Stimulated activated CD8-positive, alpha-beta memory T cell treated with anti-CD3 and anti-CD28 coated beads, Interleukin-7, amount 100 ng/mL, for 1 hour (primary cell): ENCODE data around the gene FOS.

Experiments
- DNase-seq, 2 donors: peaks; one replicate each; pipeline ENCODE4 v3.0.0-alpha.2; 2020; ENCODE audit warnings: low read depth in 2 of 2

Gene FOS

DNA sequence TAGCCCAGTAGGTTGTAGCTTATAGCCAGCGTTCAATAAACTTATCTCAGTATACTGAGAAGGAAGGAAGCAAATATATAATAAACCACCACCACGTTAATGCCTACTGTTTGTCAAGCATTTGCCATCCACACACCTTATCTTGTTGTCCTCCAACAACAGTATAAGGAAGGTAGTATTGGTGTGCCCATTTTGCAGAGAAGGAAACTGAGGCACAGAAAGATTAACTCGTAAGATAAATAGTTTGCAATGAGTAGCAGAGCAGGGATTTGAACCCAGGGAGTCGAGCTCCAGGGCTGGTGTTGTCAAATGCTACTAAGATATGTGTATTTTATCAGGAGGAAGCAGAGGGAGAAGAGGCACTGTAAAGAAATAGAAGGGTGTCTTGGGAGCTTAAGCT is 27.8 kb upstream of the FOS start:
- no peak for DNase-seq

DNA sequence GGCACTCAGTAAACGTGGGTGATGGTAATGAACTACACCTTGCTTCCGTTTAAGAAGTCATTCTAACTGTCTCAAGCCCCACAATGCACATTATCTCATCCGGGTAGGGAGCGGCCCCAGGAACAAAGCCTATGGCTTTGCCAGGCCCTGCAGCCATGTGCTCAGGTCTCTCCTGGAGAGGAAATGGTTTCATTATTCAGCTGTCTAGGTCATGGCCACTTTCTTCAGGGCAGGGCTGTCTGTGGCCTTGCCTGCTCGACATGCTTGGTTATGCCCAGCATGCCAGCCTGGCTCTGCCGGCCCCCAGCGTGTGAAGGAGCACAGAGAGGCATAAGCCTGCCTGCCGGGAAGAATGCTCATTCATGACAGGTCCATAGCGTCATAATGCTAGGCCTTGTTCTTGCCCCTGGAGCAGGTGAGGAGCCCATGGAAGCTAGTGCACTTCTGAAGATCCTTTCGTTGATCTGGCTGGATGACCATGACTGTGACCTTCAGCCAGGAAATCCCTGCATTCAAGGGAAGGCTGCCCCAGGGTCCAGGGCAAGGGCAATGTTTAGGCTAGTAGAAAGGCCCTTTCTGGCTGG is 26.3 kb upstream of the FOS start:
- no peak for DNase-seq

DNA sequence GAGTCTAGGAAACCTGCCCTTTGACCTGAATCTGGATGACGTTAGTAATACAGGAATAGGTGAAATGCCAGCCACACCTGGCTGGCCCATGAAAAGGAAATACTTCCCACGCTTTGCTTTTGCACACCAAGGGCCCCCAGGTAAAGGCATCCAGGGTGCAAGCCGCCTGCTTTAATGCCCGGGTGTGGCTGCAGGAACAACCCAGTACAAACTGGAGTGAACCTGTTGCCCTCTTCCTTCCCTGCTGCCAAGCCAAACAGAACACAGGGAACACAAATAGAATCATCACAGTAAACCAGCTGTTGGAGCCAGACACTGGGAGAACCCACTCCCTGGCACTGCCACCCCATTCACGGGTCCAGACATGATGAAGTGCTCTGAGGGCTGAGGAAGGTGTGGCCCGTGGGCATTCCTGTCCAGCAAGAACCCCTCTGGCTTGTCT is 24.2 kb upstream of the FOS start:
- DNase-seq = no peak

DNA sequence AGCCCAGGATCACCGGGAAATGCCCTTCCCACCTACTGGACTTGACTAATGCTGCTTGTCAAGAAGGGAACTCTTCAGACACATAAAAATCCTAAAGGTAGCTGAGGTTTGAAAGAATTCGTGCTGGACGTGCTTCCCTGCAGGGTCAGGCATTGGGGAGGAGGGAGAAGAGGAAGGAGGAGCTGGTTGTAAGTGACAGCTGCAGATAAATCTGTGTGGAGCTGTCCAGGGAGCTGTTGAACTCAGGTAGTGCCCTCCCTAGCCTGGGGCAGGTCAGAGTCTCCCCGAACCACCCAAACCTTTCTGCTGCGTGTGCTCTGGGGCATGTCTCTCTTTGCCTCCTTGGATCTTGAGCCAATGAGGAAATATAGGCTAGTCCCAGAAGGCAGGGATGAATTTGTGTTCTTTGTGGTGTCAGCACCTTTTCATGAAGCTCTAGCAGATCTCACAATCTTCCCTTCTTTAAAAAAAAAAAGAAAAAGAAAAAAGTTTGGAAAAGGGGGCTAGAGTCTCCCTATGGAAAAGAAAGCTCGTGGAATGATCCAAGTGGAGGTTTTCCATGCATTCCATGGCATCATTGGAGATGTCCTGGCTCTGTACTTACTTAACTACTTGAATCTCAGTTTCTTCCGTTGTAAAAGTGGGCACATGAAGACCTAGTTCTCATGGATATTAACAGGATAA is 23.6 kb upstream of the FOS start:
- DNase-seq = no peak

- no peak for DNase-seq
Observed at GRCh38 chr14:75258079-75258802, 20.4 kb upstream of the FOS start.

- peak; percentile 100 for DNase-seq
Observed at GRCh38 chr14:75258803-75259509, 19.7 kb upstream of the FOS start.

- DNase-seq = no peak
Observed at GRCh38 chr14:75259510-75259855, 19.1 kb upstream of the FOS start.

GRCh38 chr14:75260025-75260763 is 18.4 kb upstream of the FOS start:
- DNase-seq = no peak

- DNase-seq = no peak
Observed at GRCh38 chr14:75261820-75262219, 16.8 kb upstream of the FOS start.

DNA sequence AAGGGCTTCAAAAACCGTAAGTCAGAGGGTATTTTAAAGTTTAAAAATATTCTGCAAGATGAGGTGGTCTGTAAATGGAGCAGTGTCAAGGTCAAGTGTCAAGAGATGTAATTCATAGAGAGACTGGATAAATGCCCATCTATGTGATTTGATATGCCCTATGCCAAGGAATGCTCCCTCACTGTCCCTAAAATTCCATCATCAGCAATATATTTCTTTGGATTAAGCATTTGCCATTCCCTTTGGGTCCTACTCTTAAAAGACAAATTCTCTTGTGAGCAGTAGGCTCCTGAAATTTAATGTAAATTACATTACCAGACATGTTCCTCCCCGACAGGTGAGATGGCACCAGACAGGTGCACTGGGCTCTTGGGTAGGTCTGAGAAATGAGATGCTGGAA is 16.0 kb upstream of the FOS start:
- no peak for DNase-seq

DNA sequence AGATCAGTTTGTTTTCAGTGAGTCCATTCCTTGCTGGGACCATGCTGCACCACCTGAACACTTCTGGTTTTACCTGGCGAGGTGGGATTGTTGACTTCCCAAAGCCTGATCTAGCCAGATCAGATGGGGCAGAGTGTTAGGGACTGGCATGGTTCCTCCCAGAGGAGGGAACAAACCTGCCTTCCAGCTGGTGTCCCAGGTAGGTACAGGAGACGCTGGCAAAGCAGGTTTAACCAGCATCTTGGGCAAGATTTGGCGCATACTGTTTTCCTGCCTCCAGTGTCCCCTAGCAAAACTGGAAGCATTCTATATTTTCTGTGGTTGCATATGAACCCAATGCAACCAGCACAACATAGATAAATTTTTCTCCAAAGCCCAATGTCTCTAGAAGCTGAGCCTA is 14.6 kb upstream of the FOS start:
- DNase-seq = no peak

- DNase-seq = no peak
Observed at GRCh38 chr14:75267141-75267721, 11.4 kb upstream of the FOS start.

DNA sequence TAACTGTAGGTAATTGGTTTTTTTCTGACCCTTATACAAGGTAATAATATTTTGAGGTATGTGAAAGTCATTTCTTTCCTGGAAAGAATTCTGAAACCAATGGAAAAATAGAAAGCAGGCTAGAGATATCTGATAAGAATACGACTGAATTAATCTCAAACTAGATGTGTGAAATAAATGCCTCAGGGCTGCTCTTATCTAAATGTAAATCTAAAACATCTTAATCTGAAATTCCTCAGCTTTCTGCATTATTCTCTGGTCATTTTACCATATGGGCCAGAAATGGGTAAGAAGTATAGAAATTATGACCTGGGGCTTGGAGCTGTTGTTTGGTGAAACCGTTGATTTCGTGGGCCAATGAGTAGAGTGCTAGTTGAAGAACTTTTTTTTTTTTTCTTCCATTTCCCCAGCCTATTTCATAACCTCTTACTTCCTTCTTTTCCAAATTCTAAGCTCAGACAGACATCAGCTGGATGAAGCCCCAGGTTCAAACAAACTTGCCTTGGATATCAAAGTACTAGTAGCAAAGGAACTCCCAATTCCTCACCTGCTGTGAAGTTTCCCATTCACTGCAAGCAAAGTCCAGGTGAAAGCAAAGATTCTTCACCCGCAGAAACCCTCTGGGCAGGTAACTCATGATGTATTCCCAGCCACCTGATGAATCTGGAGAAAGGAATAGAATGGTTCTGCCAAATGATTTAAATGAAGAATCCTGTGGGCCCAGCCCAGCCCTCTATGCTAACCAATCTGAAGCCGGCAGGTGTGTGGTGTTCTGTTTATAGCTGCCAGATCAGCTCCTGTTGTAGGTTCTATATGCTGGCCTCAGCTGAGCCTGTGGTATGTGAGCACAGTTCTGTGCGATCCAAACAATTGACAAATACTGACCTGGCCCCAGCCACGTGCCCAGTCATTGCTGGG is 9.7 kb upstream of the FOS start:
- DNase-seq = no peak

DNA sequence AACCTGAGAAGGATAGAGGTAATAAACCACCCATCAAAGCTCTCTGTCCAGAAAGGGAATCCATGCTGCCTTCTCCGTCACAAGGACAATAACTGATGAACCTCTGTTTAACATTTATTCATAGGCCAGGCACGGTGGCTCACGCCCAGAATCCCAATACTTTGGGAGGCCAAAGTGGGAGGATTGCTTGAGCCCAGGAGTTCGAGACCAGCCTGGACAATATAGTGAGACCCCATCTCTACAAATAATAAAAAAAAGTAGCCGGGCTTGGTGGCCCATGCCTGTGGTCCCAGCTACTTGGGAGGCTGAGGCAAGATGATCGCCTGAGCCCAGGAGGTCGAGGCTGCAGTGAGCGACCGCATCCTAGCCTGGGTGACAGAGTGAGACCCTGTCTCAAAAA is 7.1 kb upstream of the FOS start:
- DNase-seq = no peak

GRCh38 chr14:75273272-75274049 is 5.2 kb upstream of the FOS start:
- DNase-seq = no peak

DNA sequence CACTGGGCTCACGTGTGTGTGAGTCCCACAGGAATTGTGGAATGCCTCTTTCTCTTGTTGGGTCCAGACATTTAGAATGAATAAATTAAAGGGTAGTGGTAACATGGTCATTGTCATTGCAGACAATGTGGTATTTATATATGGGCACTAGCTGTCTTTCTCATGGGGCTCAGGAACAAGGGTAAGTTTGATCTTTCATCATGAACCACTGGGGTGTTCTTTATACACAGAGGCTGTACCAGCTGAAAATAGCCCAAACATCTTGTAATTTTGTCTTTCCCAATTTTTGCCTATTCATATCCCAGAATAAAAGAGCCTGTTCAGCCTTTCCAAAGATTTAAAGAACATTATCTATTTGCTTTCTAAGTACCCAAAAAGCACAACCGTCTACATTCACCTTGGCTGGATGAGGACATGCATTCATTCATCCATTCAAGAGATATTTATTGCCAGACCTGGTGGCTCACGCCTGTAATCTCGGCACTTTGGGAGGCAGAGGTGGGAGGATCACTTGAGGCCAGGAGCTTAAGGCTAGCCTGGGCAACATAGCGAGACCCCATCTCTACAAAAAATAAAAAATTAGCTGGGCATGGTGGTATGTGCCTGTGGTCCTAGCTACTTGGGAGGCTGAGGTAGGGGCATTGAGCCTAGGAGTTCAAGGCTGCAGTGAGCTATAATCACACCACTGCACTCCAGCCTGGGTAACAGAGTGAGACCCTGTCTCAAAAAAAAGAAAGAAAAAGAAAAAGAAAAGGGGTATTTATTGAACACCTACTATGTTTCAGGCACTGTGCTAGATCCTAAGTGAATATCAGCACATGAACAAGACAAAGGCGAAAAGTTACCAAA is 4.4 kb upstream of the FOS start:
- DNase-seq = no peak

- no peak for DNase-seq
Observed at GRCh38 chr14:75274899-75275569, 3.6 kb upstream of the FOS start.

GRCh38 chr14:75275598-75275997 is 3.0 kb upstream of the FOS start:
- DNase-seq = no peak
